Spleen (tissue), 7 donors: Measurements from ENCODE around the gene FBN3.

ENCODE experiments used
- CTCF ChIP-seq, 11 experiments: fragments of 200-600 bp in 7 of 11; fragments of 450-650 bp in 4 of 11; sonication (generic) in 4 of 11; IDR thresholded peaks in 8 of 11; conservative IDR thresholded peaks in 3 of 11; 1 replicate in 7 of 11; 2 replicates in 4 of 11; pipeline versions ENCODE4 v1.4.0 to v1.8.0; 2016 to 2021; ENCODE audit warnings: antibody characterized with exemption in 11 of 11, inconsistent platforms in 4 of 11, mild to moderate bottlenecking in 1 of 11
- POLR2A ChIP-seq, 3 donors: fragments of 450-650 bp; IDR thresholded peaks; one replicate each; pipeline ENCODE4 v1.5.1; 2017; ENCODE audit warnings: antibody characterized with exemption in 3 of 3, mild to moderate bottlenecking in 1 of 3
- POLR2AphosphoS5 ChIP-seq, 3 donors: sonication (generic); formaldehyde crosslinking; IDR thresholded peaks; one replicate each; pipeline ENCODE4 v1.5.1; 2017; ENCODE audit warnings: antibody characterized with exemption in 3 of 3
- donor health status: DM: no; HTN: no; CAD: no; lungs with moderate emphysema.
- donor health status: DM: no; HTN: no; CAD: no.
- donor health status: DM: no; HTN: no; CAD: no.

DNA sequence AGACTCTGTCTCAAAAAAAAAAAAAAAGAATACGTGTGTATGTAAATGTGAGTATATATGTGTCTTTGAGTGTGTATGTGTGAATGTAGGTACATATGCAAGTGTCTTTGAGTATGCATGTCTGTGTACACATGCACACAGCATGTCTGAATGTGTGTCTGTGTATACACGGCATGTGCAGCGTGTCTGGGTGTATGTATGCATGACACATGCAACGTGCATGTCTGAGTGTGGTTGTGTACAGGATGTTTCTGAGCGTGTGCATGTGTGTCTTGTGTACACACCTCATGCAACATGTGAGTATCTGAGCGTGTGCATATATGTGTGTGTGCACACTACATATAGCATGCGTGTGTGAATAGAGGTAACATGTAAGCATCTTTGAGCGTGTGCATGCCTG lies 20.8 kb downstream of the FBN3 start:
- TF ChIP-seq CTCF (IDR thresholded peaks at IDR 0.05 in 8 of 11, conservative IDR thresholded peaks at IDR 0.05 in 3 of 11) (no peak), POLR2AphosphoS5 (IDR thresholded peaks at IDR 0.05) (no peak), POLR2A (IDR thresholded peaks at IDR 0.05) (no peak)
